Esophagus squamous epithelium (tissue), 4 donors: ENCODE data around the gene ZNF652.

Experiments
- CTCF ChIP-seq, 6 experiments: fragments of 450-650 bp in 4 of 6; fragments of 200-600 bp in 2 of 6; sonication (generic) in 2 of 6; IDR thresholded peaks; one replicate each; pipeline ENCODE4 v1.5.1; 2016 to 2019; ENCODE audit warnings: antibody characterized with exemption in 6 of 6, mild to moderate bottlenecking in 4 of 6, moderate library complexity in 4 of 6
- POLR2A ChIP-seq, 4 donors: fragments of 450-650 bp; IDR thresholded peaks; one replicate each; pipeline ENCODE4 v1.6.1; 2017; ENCODE audit warnings: antibody characterized with exemption in 4 of 4, mild to moderate bottlenecking in 4 of 4, moderate library complexity in 3 of 4

DNA sequence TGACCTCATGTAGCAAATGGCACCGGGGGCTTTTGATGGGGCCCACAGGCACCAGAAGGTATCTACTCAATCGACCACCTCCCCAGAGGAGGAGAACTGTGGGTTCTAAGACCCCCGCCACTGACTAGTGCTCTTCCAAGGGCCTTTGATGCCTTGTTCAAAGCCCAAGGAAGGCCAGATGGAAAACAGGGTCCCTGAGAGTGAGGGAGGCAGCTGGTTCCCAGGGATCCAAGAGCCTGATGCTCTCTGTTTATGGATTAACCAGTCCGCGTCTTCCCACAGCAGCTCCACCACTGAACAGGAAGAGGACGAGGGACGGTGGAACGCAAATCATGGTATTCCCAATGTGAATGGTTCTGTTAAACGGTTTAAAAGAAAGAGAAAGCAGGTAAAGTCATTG, 45.0 kb upstream of the ZNF652 start:
- TF ChIP-seq CTCF (IDR thresholded peaks at IDR 0.05) (no peak), POLR2A (IDR thresholded peaks at IDR 0.05) (no peak)
